CD14-positive monocyte (primary cell): Measurements from ENCODE around the gene RAB31. TPM values are rescaled to one million over a fixed set of nuclear protein-coding genes. Genes with fewer than 3 reads are reported as not detected.

Experiments used
- DNase-seq, 3 donors: peaks; one replicate each; pipeline ENCODE4 v3.0.0-alpha.2; 2011 to 2022
- H2AFZ ChIP-seq: 2 replicates; pipeline ENCODE4 v1.6.0; 2012; ENCODE audit warnings: mild to moderate bottlenecking, low read depth, low read length, inconsistent platforms; ENCODE audit not compliant: insufficient read depth, poor library complexity, severe bottlenecking
- H3K27ac ChIP-seq, 2 donors: 1 replicate in 1 of 2; 2 replicates in 1 of 2; pipeline ENCODE4 v1.5.1; 2012 to 2013; ENCODE audit warnings: low read length in 2 of 2, control low read depth in 1 of 2, inconsistent platforms in 1 of 2, low read depth in 1 of 2, mild to moderate bottlenecking in 1 of 2
- H3K27me3 ChIP-seq, 2 donors: one replicate each; pipeline versions ENCODE4 v1.6.0 to v1.6.1; 2011 to 2013; ENCODE audit warnings: low read length in 2 of 2; ENCODE audit not compliant: control insufficient read depth in 2 of 2, insufficient read depth in 2 of 2
- H3K36me3 ChIP-seq, 2 donors: replicated peaks in 1 of 2; 1 replicate in 1 of 2; 2 replicates in 1 of 2; pipeline versions ENCODE4 v1.5.1 to v1.6.1; 2012 to 2013; ENCODE audit warnings: low read length in 2 of 2, control low read depth in 1 of 2, inconsistent platforms in 1 of 2, mild to moderate bottlenecking in 1 of 2; ENCODE audit not compliant: insufficient read depth in 2 of 2, control insufficient read depth in 1 of 2
- H3K4me1 ChIP-seq, 2 donors: 1 replicate in 1 of 2; 2 replicates in 1 of 2; pipeline versions ENCODE4 v1.5.1 to v1.6.1; 2012 to 2013; ENCODE audit warnings: low read length in 2 of 2, control low read depth in 1 of 2, inconsistent platforms in 1 of 2, mild to moderate bottlenecking in 1 of 2, moderate library complexity in 1 of 2; ENCODE audit not compliant: insufficient read depth in 2 of 2, control insufficient read depth in 1 of 2
- H3K4me2 ChIP-seq: replicated peaks from 2 replicates; pipeline ENCODE3; 2012; ENCODE audit warnings: low read length, moderate library complexity, mild to moderate bottlenecking; ENCODE audit not compliant: poor library complexity, severe bottlenecking; ENCODE audit errors: extremely low read depth
- H3K4me3 ChIP-seq, 3 experiments: fragments of 200-600 bp in 1 of 3; sonication (generic) in 1 of 3; replicated peaks in 1 of 3; 1 replicate in 2 of 3; 2 replicates in 1 of 3; pipeline ENCODE4 v1.5.1; 2011 to 2013; ENCODE audit warnings: low read length in 3 of 3, mild to moderate bottlenecking in 3 of 3, control low read depth in 2 of 3, low read depth in 2 of 3, inconsistent platforms in 1 of 3, moderate library complexity in 1 of 3
- H3K79me2 ChIP-seq: 2 replicates; pipeline ENCODE4 v1.6.0; 2012; ENCODE audit warnings: mild to moderate bottlenecking, control low read depth, inconsistent platforms, low read length, moderate library complexity; ENCODE audit not compliant: insufficient read depth
- H3K9ac ChIP-seq: 2 replicates; pipeline ENCODE4 v1.6.0; 2017; ENCODE audit warnings: low read length, mild to moderate bottlenecking; ENCODE audit not compliant: insufficient read depth, poor library complexity, severe bottlenecking
- H3K9me3 ChIP-seq, 2 donors: replicated peaks in 1 of 2; 1 replicate in 1 of 2; 2 replicates in 1 of 2; pipeline versions ENCODE4 v1.5.1 to v1.6.1; 2012 to 2013; ENCODE audit warnings: low read length in 2 of 2, control low read depth in 1 of 2; ENCODE audit not compliant: control insufficient read depth in 1 of 2, insufficient read depth in 1 of 2
- H4K20me1 ChIP-seq: 2 replicates; pipeline ENCODE4 v1.6.0; 2012; ENCODE audit warnings: mild to moderate bottlenecking, low read length, control low read depth, moderate library complexity; ENCODE audit not compliant: insufficient read depth
- H3K27ac Mint-ChIP-seq, 7 donors: one replicate each; pipeline ENCODE4 v1.8.0; 2020; ENCODE audit warnings: mild to moderate bottlenecking in 7 of 7, mixed read lengths in 7 of 7, moderate library complexity in 6 of 7, inconsistent platforms in 2 of 7
- H3K27me3 Mint-ChIP-seq, 3 donors: one replicate each; pipeline ENCODE4 v1.8.0; 2021 to 2022; ENCODE audit warnings: low read depth in 3 of 3, mild to moderate bottlenecking in 3 of 3, mixed read lengths in 3 of 3, moderate library complexity in 3 of 3, inconsistent platforms in 1 of 3
- H3K36me3 Mint-ChIP-seq, 2 donors: one replicate each; pipeline ENCODE4 v1.8.0; 2020; ENCODE audit warnings: mixed read lengths in 2 of 2, inconsistent platforms in 1 of 2, mild to moderate bottlenecking in 1 of 2
- H3K4me1 Mint-ChIP-seq: one replicate; pipeline ENCODE4 v1.8.0; 2020; ENCODE audit warnings: mild to moderate bottlenecking, mixed read lengths
- H3K4me3 Mint-ChIP-seq, 2 donors: one replicate each; pipeline ENCODE4 v1.8.0; 2020; ENCODE audit warnings: mild to moderate bottlenecking in 2 of 2, mixed read lengths in 2 of 2, moderate library complexity in 1 of 2
- H3K9me3 Mint-ChIP-seq, 7 donors: one replicate each; pipeline ENCODE4 v1.8.0; 2020 to 2022; ENCODE audit warnings: mixed read lengths in 7 of 7, mild to moderate bottlenecking in 6 of 7, moderate library complexity in 6 of 7, inconsistent platforms in 2 of 7
- WGBS: methylation state at CpG from one replicate; pipeline ENCODE4 v1.1.5; 2013; ENCODE audit warnings: missing lambda C conversion rate; ENCODE audit not compliant: insufficient coverage; 5-methylcytosine and 5-hydroxymethylcytosine counted together
- intact Hi-C, 2 donors: fragments of 100-400 bp; cut with micrococcal nuclease; formaldehyde crosslinking; loops; one replicate each; pipeline versions ENCODE4 v1.15.0 to v1.15.1; 2023
- polyA plus RNA-seq, 3 donors: library from polyadenylated mRNA; depleted of rRNA in 1 of 3; unstranded in 2 of 3; stranded (reverse) in 1 of 3; fragments of 300-500 nt in 2 of 3; fragments of >200 nt in 1 of 3; fragmentation: Illumina TruSeq in 2 of 3; gene quantifications; 1 replicate in 2 of 3; 2 replicates in 1 of 3; pipeline ENCODE4 v1.2.3, GENCODE V29; 2012 to 2021
- TF ChIP-seq, protein P1 (sequence below): fragments of 200-600 bp; IDR thresholded peaks from one replicate; pipeline ENCODE4 v1.8.0; 2022; ENCODE audit warnings: antibody characterized with exemption, mild to moderate bottlenecking

Gene RAB31
- polyA plus RNA-seq, 3 donors: 106 to 367 (median 348) TPM

DNA sequence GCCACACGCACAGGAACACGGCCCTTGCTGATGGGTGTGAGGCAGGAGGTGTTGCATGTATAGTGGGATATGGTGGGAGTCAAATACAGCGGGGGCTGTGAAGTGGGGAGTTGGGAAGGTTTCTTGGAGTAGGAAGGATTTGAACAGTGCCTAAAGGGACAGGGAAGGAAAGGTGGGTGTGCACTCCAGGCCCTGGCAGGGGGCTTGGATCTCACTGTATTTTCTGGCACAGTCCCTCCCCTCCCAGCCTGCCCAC lies 6.9 kb downstream of the RAB31 start:
- no peak for DNase-seq

DNA sequence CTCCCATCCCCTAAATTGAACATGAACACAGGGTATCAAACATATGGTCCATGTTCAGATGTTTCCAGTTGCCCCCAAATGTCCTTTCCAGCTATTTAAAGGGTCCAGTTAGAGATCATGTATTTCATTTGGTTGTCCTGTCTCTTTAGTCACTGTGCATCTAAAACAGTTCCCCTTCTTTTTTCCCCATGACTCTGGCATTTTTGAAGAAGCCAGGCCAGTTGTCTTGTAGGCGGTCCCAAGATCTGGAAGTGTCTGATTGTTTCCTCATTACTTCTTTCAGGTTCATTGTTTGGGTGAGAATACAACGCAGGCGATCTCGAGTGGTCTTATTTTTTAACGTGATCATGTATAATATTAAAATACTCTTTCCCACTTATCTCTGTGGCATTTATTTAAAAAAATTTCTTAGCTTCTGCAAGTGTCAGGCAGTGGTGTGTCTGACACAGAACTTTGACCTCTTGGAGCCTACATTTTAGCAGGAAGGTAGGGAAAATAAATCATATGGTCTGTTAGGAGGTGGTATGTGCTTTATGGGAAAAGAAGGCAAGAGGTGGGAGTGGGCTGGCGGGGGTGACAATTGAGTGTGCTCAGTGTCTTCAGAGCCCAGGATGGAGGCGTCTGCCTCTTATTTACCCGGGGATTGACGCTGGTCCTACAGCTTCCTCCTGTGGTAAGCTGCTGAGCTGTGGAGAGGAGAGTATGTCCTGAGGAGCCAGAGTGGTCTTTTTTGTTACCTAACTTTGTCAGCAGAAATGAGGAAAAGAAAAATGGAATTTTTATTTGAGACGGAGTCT lies 8.1 kb downstream of the RAB31 start:
- H3K27ac Mint-ChIP-seq: peak overlapping the region; percentile 83 to 95 (median 89)

More for the DNA sequence above, 6.9 kb downstream of the RAB31 start:
- H3K4me3 ChIP-seq: no peak overlapping the region
- WGBS: 100% methylated on average over 2 of the region's 3 CpGs
- H3K27ac ChIP-seq: peak overlapping the region; percentile 62 to 94
- H3K27ac Mint-ChIP-seq: peak overlapping the region; percentile 83 to 95 (median 88)
- intact Hi-C loops: no loop called here
- H3K36me3 Mint-ChIP-seq: peaks cover 41 to 52% of the 10 kb centered on the region in 2 donors
- H3K79me2 ChIP-seq: peaks cover 99% of the 10 kb centered on the region
- TF ChIP-seq, protein P1, sequence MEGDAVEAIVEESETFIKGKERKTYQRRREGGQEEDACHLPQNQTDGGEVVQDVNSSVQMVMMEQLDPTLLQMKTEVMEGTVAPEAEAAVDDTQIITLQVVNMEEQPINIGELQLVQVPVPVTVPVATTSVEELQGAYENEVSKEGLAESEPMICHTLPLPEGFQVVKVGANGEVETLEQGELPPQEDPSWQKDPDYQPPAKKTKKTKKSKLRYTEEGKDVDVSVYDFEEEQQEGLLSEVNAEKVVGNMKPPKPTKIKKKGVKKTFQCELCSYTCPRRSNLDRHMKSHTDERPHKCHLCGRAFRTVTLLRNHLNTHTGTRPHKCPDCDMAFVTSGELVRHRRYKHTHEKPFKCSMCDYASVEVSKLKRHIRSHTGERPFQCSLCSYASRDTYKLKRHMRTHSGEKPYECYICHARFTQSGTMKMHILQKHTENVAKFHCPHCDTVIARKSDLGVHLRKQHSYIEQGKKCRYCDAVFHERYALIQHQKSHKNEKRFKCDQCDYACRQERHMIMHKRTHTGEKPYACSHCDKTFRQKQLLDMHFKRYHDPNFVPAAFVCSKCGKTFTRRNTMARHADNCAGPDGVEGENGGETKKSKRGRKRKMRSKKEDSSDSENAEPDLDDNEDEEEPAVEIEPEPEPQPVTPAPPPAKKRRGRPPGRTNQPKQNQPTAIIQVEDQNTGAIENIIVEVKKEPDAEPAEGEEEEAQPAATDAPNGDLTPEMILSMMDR: no peak
- peaks cover 80% of the 10 kb centered on the region for H3K4me1 Mint-ChIP-seq
- no peaks in the 10 kb centered on the region for H3K9me3 ChIP-seq
- no peak overlapping the region for H3K4me2 ChIP-seq
- H3K36me3 ChIP-seq: peaks cover 3 to 33% of the 10 kb centered on the region in 2 donors
- no peak overlapping the region for H3K4me3 Mint-ChIP-seq
- H3K9ac ChIP-seq: no peak overlapping the region
- no peak overlapping the region for H2AFZ ChIP-seq
- H3K27me3 Mint-ChIP-seq: peaks cover 0 to 6% (median 1%) of the 10 kb centered on the region in 3 donors
- H3K27me3 ChIP-seq: no peaks in the 10 kb centered on the region
- peaks cover 76 to 78% of the 10 kb centered on the region in 2 donors for H3K4me1 ChIP-seq
- peaks cover 92% of the 10 kb centered on the region for H4K20me1 ChIP-seq
- H3K9me3 Mint-ChIP-seq: peaks cover 0 to 2% (median 0%) of the 10 kb centered on the region in 7 donors

More for the DNA sequence above, 8.1 kb downstream of the RAB31 start:
- TF ChIP-seq, protein P1: no peak
- Histone ChIP-seq H3K4me3 (peak overlapping the region in 1 of 3 experiments; percentile 55), H3K36me3 (peaks cover 9 to 42% of the 10 kb centered on the region in 2 donors), H3K4me1 (peaks cover 64 to 66% of the 10 kb centered on the region in 2 donors), H4K20me1 (peaks cover 96% of the 10 kb centered on the region), H3K4me2 (peak overlapping the region; percentile 69), H3K79me2 (peaks cover 99% of the 10 kb centered on the region), H3K27ac (peak overlapping the region; percentile 62 to 94), H3K9ac (peak overlapping the region; percentile 13), H2AFZ (no peak overlapping the region), H3K27me3 (no peaks in the 10 kb centered on the region), H3K9me3 (no peaks in the 10 kb centered on the region)
- Mint-ChIP-seq H3K36me3 (peaks cover 48 to 60% of the 10 kb centered on the region in 2 donors), H3K4me1 (peaks cover 73% of the 10 kb centered on the region), H3K9me3 (peaks cover 0 to 3% (median 0%) of the 10 kb centered on the region in 7 donors), H3K27me3 (peaks cover 0 to 3% (median 2%) of the 10 kb centered on the region in 3 donors), H3K4me3 (peak overlapping the region; percentile 42 to 69)
- intact Hi-C loops: no loop called here
- 48% methylated on average over 5 of the region's 10 CpGs for WGBS
- DNase-seq: peak; percentile 51 to 71 (median 68)
